ENCODE measurements around the gene SCTR. TPM values are rescaled to one million over a fixed set of nuclear protein-coding genes. Genes with fewer than 3 reads are reported as not detected.

The SCTR gene
- total RNA-seq, 1 donor from 2014 or later = not detected

- H3K4me1 Mint-ChIP-seq (ENCODE audit: unreplicated experiment) = no peaks in the 10 kb centered on the region
- TF ChIP-seq, protein P1, sequence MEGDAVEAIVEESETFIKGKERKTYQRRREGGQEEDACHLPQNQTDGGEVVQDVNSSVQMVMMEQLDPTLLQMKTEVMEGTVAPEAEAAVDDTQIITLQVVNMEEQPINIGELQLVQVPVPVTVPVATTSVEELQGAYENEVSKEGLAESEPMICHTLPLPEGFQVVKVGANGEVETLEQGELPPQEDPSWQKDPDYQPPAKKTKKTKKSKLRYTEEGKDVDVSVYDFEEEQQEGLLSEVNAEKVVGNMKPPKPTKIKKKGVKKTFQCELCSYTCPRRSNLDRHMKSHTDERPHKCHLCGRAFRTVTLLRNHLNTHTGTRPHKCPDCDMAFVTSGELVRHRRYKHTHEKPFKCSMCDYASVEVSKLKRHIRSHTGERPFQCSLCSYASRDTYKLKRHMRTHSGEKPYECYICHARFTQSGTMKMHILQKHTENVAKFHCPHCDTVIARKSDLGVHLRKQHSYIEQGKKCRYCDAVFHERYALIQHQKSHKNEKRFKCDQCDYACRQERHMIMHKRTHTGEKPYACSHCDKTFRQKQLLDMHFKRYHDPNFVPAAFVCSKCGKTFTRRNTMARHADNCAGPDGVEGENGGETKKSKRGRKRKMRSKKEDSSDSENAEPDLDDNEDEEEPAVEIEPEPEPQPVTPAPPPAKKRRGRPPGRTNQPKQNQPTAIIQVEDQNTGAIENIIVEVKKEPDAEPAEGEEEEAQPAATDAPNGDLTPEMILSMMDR (IDR thresholded peaks at IDR 0.05) = no peak
- DNase-seq (ENCODE audit: extremely low spot score, unreplicated experiment) = no peak
- peaks cover 3% of the 10 kb centered on the region for H3K9me3 Mint-ChIP-seq (ENCODE audit: unreplicated experiment)
- no peak overlapping the region for H3K27ac Mint-ChIP-seq (ENCODE audit: unreplicated experiment)
- no peak overlapping the region for H3K4me3 Mint-ChIP-seq (ENCODE audit: unreplicated experiment)
- H3K27me3 Mint-ChIP-seq (ENCODE audit: unreplicated experiment) = peaks cover 77% of the 10 kb centered on the region
- H3K36me3 Mint-ChIP-seq (ENCODE audit: unreplicated experiment) = no peaks in the 10 kb centered on the region
Measured at GRCh38 chr2:119423108-119423444, 101.2 kb downstream of the SCTR start.

DNA sequence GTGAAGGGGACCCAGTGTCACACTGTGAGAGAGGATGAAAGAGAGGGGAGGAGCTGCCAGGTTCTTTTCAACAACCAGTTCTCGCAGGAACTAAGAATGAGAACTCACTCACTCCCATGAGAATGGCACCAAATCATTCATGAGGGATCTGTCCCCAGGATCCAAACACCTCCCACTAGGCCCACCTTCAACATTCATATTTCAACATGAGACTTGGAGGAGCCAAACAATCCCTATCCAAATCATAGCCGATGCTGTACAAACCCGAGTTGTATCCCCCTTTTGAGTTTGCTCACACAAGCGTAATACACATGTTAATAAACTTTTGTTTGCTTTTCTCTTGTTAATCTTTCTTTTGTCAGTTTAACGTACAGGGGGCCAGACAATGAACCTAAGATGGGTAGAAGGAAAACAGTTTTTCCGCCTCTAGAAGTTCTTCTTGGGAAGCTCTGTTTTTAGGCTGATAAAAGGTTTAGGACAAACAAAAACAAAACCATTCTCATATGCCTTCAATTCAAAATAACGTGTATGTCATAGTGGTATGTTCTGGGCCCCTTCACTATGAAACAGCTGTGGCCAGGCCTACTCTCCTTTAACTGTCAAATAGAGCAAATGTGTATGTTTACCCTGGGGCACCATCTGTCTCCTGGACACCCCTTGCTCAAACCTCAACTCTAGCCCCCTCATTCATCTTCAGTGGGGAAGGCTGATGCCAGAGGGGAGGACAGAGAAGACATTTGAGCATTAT, 101.7 kb downstream of the SCTR start:
- Mint-ChIP-seq H3K27ac (ENCODE audit: unreplicated experiment) (no peak overlapping the region), H3K9me3 (ENCODE audit: unreplicated experiment) (peaks cover 3% of the 10 kb centered on the region), H3K4me1 (ENCODE audit: unreplicated experiment) (no peaks in the 10 kb centered on the region), H3K4me3 (ENCODE audit: unreplicated experiment) (no peak overlapping the region), H3K36me3 (ENCODE audit: unreplicated experiment) (no peaks in the 10 kb centered on the region), H3K27me3 (ENCODE audit: unreplicated experiment) (peaks cover 76% of the 10 kb centered on the region)
- TF ChIP-seq, protein P1 (IDR thresholded peaks at IDR 0.05) = no peak
- DNase-seq (ENCODE audit: extremely low spot score, unreplicated experiment) = no peak

GRCh38 chr2:119421741-119422140, 102.5 kb downstream of the SCTR start:
- Mint-ChIP-seq H3K27me3 (ENCODE audit: unreplicated experiment) (peaks cover 74% of the 10 kb centered on the region), H3K27ac (ENCODE audit: unreplicated experiment) (no peak overlapping the region), H3K36me3 (ENCODE audit: unreplicated experiment) (no peaks in the 10 kb centered on the region), H3K9me3 (ENCODE audit: unreplicated experiment) (peaks cover 3% of the 10 kb centered on the region), H3K4me1 (ENCODE audit: unreplicated experiment) (no peaks in the 10 kb centered on the region), H3K4me3 (ENCODE audit: unreplicated experiment) (no peak overlapping the region)
- TF ChIP-seq, protein P1 (IDR thresholded peaks at IDR 0.05) = no peak
- no peak for DNase-seq (ENCODE audit: extremely low spot score, unreplicated experiment)

GRCh38 chr2:119421304-119421703, 103.0 kb downstream of the SCTR start:
- Mint-ChIP-seq H3K27me3 (ENCODE audit: unreplicated experiment) (peaks cover 73% of the 10 kb centered on the region), H3K27ac (ENCODE audit: unreplicated experiment) (no peak overlapping the region)

DNA sequence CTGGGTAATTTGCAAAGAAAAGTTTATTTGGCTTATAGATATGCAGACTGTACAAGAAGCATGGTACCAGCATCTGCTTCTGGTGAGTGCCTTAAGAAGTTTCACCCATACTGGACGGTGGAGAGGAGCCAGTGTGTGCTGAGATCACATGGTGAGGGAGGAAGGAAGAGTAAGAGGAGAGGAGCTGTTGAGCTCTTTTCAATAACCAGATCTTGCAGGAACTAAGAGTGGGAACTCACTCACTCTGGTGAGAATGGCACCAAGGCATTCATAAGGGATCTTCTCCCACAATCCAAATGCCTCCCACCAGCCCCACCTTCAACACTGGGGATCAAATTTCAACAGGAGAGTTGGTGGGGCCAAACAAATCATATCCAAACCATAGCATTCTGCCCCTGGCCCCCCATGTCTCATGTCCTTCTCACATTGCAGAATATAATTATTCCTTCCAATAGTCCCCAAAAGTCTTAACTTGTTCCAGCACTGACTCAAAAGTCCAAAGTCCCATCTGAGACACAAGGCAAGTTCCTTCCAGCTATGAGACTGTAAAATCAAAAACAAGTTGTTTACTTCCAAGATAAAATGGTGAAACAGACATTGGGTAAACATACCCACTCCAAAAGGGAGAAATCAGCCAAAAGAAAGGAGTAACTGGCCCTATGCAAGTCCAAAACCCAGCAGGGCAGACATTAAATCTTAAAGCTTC, 104.3 kb downstream of the SCTR start:
- no peak for DNase-seq (ENCODE audit: extremely low spot score, unreplicated experiment)
- TF ChIP-seq, protein P1 (IDR thresholded peaks at IDR 0.05) = no peak
- no peak overlapping the region for H3K4me3 Mint-ChIP-seq (ENCODE audit: unreplicated experiment)
- H3K4me1 Mint-ChIP-seq (ENCODE audit: unreplicated experiment) = no peaks in the 10 kb centered on the region
- no peak overlapping the region for H3K27ac Mint-ChIP-seq (ENCODE audit: unreplicated experiment)
- peaks cover 65% of the 10 kb centered on the region for H3K27me3 Mint-ChIP-seq (ENCODE audit: unreplicated experiment)
- H3K9me3 Mint-ChIP-seq (ENCODE audit: unreplicated experiment) = peaks cover 3% of the 10 kb centered on the region
- no peaks in the 10 kb centered on the region for H3K36me3 Mint-ChIP-seq (ENCODE audit: unreplicated experiment)

More at GRCh38 chr2:119421304-119421703, 103.0 kb downstream of the SCTR start:
- Mint-ChIP-seq H3K9me3 (ENCODE audit: unreplicated experiment) (peaks cover 3% of the 10 kb centered on the region), H3K4me1 (ENCODE audit: unreplicated experiment) (no peaks in the 10 kb centered on the region), H3K4me3 (ENCODE audit: unreplicated experiment) (no peak overlapping the region), H3K36me3 (ENCODE audit: unreplicated experiment) (no peaks in the 10 kb centered on the region)
- TF ChIP-seq, protein P1 (IDR thresholded peaks at IDR 0.05) = no peak
- DNase-seq (ENCODE audit: extremely low spot score, unreplicated experiment) = no peak

Data from osteocyte (in vitro differentiated cells).